ENCODE results near the gene VCL.
A peak's percentile ranks its signal among the peaks of the same experiment; 100 is the strongest.

Gene VCL

DNA sequence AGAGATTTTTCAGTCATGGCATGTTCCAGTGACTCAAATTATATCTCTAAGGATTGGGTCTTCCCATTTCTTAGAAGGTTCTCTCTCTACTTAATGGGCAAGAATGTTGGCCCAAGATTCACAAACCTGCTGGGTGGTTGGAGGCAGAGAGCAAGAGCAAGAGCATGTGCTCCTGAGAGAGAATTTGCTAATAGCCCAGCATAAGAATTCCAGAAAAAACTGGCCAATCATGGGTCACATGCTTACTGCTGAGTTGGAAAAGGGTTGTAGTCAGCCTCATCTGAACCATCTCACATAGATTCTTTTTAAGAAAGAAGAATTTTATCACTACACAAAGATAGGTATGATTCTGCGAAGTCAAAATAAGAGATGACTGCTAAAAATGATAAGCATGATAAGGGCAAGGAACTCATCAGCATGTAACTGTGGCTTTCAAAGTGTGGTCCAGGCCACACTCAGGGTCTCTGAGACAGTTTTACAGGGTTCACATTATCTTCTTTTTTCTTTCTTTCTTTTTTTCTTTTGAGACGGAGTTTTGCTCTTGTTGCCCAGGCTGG, 8.2 kb upstream of the VCL start:
- H3K4me3 ChIP-seq (ENCODE audit: low read length), result no peak overlapping the region
- DNase-seq (ENCODE audit: low read depth), result no peak
- TF ChIP-seq, protein P1, sequence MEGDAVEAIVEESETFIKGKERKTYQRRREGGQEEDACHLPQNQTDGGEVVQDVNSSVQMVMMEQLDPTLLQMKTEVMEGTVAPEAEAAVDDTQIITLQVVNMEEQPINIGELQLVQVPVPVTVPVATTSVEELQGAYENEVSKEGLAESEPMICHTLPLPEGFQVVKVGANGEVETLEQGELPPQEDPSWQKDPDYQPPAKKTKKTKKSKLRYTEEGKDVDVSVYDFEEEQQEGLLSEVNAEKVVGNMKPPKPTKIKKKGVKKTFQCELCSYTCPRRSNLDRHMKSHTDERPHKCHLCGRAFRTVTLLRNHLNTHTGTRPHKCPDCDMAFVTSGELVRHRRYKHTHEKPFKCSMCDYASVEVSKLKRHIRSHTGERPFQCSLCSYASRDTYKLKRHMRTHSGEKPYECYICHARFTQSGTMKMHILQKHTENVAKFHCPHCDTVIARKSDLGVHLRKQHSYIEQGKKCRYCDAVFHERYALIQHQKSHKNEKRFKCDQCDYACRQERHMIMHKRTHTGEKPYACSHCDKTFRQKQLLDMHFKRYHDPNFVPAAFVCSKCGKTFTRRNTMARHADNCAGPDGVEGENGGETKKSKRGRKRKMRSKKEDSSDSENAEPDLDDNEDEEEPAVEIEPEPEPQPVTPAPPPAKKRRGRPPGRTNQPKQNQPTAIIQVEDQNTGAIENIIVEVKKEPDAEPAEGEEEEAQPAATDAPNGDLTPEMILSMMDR (conservative IDR thresholded peaks at IDR 0.05; ENCODE audit: low read depth, low read length), result no peak

DNA sequence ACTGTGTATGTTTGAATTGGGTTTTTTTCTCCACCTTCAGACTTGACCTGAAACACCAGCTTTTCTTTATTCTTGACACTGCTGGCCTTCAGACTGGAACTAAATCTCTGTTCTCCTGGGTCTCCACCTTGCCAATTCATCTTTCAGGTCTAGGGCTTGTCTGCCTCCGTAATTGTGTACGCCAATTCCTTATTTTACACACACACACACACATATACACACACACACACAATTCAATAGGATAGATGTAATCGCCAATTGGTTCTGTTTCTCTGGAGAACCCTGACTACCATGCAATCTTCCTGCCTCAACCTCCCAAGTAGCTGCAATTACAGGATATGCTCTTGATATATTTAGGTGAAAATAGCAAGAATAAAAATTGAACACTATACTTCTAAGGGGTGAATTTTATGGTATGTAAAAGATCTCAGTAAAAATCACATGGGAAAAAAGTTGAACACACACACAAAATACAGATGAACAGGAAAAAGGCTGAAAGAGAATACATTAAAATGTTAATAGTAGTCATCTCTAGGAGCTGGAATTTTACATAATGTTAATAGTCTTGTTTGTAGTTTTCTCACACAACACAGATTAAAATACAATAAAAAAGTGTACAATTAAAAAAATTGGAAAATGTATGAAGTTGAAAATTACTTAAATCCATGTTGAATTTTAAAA, 6.6 kb upstream of the VCL start:
- no peak for DNase-seq (ENCODE audit: low read depth)
- H3K4me3 ChIP-seq (ENCODE audit: low read length), result no peak overlapping the region
- TF ChIP-seq, protein P1 (conservative IDR thresholded peaks at IDR 0.05; ENCODE audit: low read depth, low read length), result no peak

DNA sequence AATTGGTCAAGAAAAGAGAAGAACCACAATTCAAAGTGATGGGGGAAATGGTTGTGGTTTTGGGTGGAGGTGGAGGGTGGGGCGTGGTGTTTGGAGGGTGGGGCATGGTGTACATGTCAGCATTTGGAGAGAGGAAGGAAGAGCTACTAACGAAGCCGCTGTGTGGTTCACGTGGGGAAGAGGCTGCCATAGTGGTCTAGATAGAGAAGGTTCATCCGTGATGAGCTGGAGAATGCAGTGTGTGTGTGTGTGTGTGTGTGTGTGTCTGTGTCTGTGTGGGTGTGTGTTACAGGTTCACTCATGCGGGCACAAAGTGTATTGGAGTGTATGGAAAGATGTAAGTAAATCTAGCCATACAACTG, 6.1 kb upstream of the VCL start:
- DNase-seq (ENCODE audit: low read depth), result no peak
- H3K4me3 ChIP-seq (ENCODE audit: low read length), result no peak overlapping the region
- TF ChIP-seq, protein P1 (conservative IDR thresholded peaks at IDR 0.05; ENCODE audit: low read depth, low read length), result no peak

DNA sequence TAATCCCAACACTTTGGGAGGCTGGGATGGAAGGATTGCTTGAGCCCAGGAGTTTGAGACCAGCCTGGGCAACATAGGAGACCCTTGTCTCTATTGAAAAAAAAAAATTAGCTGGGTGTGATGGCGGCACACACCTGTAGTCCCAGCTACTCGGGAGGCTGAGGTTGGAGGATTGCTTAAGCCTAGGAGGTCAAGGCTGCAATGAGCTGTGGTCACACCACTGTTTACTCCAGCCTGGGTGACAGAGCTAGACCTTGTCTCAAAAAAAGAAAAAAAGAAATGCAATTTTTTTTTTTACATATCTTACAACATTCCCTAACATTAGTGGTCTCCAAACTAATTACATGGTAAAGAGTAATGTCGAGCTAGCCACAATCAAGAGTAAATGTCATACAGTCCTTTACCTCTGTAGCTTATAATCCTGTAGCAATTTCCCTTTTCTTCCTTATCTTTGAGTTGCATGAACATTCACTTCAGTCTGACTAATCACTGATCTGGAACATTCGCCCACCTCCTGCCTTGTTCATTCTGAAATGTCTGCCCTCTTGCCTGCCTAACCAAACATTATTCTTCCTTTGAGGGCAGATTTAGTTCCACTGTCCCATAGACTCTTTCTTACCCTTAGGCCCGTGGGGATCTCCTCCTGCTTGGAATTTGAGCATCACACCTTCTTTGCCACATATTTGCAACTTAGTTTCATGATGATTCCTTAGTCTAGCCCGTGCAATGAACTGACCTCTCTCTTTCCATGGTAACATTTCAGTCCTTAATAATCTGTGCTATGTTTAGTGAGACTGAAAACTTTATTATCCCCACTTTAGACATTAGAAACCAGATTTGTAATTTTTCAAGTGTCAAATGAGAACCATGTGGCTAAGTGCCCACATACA, 4.8 kb upstream of the VCL start:
- TF ChIP-seq, protein P1 (conservative IDR thresholded peaks at IDR 0.05; ENCODE audit: low read depth, low read length), result no peak
- no peak for DNase-seq (ENCODE audit: low read depth)
- H3K4me3 ChIP-seq (ENCODE audit: low read length), result no peak overlapping the region

DNA sequence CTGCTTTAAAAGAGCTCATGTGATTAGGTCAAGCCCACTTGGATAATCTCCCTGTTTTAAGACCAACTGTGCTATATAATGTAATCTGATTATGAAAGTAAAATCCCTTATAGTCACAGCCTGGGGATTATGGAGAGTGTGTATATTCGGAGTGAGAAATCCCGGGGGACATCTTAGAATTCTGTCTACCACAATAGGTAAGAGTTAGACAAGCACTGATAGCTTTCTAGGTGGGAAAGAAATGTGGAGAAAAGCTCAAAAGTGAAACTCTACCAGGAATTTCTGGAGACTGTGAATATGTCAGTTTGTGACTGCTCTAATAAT, 2.9 kb upstream of the VCL start:
- DNase-seq (ENCODE audit: low read depth), result peak; percentile 43

DNA sequence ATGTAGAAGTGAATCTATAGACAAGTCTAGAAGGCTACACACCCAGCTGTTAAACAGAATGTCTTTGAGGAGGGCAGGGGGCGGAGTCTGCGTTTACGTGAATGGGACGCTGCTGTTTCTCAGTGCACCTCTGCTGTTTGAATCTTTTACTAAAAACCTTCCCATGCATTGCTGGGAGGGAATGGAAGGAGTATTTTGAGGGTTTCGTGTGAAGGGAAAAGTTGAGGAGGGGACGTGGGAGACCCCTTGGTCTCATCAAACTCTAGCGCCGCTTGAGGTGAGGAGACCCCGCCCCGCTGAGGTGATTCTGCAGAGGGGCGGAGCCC, 492 bp upstream of the VCL start:
- peak overlapping the region; percentile 66 for H3K4me3 ChIP-seq (ENCODE audit: low read length)
- TF ChIP-seq, protein P1 (conservative IDR thresholded peaks at IDR 0.05; ENCODE audit: low read depth, low read length), result no peak
- DNase-seq (ENCODE audit: low read depth), result no peak

More for the DNA sequence above, 2.9 kb upstream of the VCL start:
- TF ChIP-seq, protein P1 (conservative IDR thresholded peaks at IDR 0.05; ENCODE audit: low read depth, low read length), result no peak
- H3K4me3 ChIP-seq (ENCODE audit: low read length), result no peak overlapping the region

DNA sequence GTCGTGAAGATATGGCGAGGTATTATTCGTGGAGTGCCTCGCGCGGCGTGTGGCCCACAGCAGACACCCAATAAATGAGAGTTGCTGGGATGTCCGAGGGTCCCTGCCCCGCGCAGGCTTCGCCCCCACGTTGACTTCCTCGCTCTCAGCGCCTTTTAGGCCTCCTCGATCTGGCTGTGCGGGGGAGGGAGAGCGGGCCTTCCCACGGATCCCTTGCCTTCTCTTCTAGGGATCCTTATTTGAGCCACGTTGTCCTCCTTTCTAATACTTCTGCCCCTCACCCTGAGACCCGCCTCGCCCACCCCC, 660 bp downstream of the VCL start:
- peak overlapping the region; percentile 98 for H3K4me3 ChIP-seq (ENCODE audit: low read length)
- TF ChIP-seq, protein P1 (conservative IDR thresholded peaks at IDR 0.05; ENCODE audit: low read depth, low read length), result no peak
- no peak for DNase-seq (ENCODE audit: low read depth)

Data from retinal pigment epithelial cell (primary cell).